ENCODE data around the gene NPPA.
A peak's percentile ranks its signal among the peaks of the same experiment; 100 is the strongest.

The NPPA gene

GRCh38 chr1:11858968-11859871 lies 11.6 kb upstream of the NPPA start:
- H3K36me3 ChIP-seq, result no peaks in the 10 kb centered on the region
- H3K4me3 ChIP-seq (ENCODE audit: low read depth, low read length), result no peak overlapping the region
- H3K27me3 ChIP-seq (ENCODE audit: insufficient read depth, low read depth, severe bottlenecking), result no peaks in the 10 kb centered on the region
- no peaks in the 10 kb centered on the region for H3K9me3 ChIP-seq (ENCODE audit: severe bottlenecking)
- peak overlapping the region; percentile 72 for H3K27ac ChIP-seq
- TF ChIP-seq CTCF (IDR thresholded peaks at IDR 0.05; ENCODE audit: low read depth, low read length), result no peak
- no peak for DNase-seq

GRCh38 chr1:11858613-11858967 lies 11.0 kb upstream of the NPPA start, which contains the start of gene NPPB:
NPPB (minus strand) TSS chr1:11858945; CDS start chr1:11858833, 112 bp downstream.
- no peaks in the 10 kb centered on the region for H3K36me3 ChIP-seq
- H3K4me3 ChIP-seq (ENCODE audit: low read depth, low read length), result no peak within 1 kb of the TSS
- no peaks in the 10 kb centered on the region for H3K9me3 ChIP-seq (ENCODE audit: severe bottlenecking)
- DNase-seq, result no peak
- H3K27ac ChIP-seq, result peak within 1 kb of the TSS; percentile 72
- TF ChIP-seq CTCF (IDR thresholded peaks at IDR 0.05; ENCODE audit: low read depth, low read length), result no peak
- no peaks in the 10 kb centered on the region for H3K27me3 ChIP-seq (ENCODE audit: insufficient read depth, low read depth, severe bottlenecking)

DNA sequence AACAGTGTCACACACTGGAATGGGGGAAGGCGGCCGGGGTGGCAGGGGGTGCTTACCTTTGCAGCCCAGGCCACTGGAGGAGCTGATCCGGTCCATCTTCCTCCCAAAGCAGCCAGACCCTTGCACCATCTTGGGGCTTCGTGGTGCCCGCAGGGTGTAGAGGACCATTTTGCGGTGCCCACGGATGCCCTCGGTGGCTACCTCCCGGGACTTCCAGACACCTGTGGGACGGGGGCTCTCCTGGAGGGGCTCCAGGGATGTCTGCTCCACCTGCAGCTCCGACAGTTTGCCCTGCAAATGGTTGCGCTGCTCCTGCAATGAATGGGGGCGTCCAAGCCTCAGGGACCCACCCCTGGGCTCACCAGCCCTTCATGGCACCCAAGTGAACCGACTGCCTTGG lies 10.6 kb upstream of the NPPA start:
- no peaks in the 10 kb centered on the region for H3K27me3 ChIP-seq (ENCODE audit: insufficient read depth, low read depth, severe bottlenecking)
- no peaks in the 10 kb centered on the region for H3K36me3 ChIP-seq
- H3K27ac ChIP-seq, result no peak overlapping the region
- DNase-seq, result no peak
- H3K9me3 ChIP-seq (ENCODE audit: severe bottlenecking), result no peaks in the 10 kb centered on the region
- no peak for TF ChIP-seq CTCF (IDR thresholded peaks at IDR 0.05; ENCODE audit: low read depth, low read length)
- H3K4me3 ChIP-seq (ENCODE audit: low read depth, low read length), result no peak overlapping the region

DNA sequence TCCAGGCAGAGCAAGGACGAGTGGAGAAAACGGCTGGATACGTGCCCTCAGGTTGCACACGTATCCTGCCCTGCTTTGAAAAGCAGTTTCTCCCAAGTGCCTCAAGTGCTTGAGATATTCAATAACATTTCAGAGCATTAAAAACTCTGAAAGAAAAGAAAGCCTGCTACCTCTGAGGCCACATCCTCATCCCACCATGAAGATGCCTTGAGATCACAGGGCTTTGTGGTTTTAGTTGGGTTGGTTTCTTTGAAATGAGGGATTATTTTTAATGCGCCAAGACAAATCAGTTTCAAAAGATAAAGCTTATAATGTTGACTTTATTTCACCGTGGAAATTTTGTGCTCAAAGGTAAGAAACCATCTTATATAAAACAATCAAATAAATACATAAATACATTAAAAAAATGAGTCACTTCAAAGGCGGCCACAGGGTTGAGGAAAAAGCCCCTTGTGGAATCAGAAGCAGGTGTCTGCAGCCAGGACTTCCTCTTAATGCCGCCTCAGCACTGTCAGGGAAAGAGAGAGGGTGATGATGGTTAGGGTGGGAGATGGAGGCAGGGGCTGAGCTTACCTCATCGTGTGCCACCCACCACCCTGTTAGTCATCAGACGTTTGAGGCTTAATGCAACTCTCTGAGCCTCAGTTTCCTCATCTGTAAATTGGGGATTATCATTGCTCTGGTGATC lies 9.7 kb upstream of the NPPA start:
- DNase-seq, result no peak
- TF ChIP-seq CTCF (IDR thresholded peaks at IDR 0.05; ENCODE audit: low read depth, low read length), result no peak
- H3K36me3 ChIP-seq, result no peaks in the 10 kb centered on the region
- H3K4me3 ChIP-seq (ENCODE audit: low read depth, low read length), result no peak overlapping the region
- H3K9me3 ChIP-seq (ENCODE audit: severe bottlenecking), result no peaks in the 10 kb centered on the region
- no peak overlapping the region for H3K27ac ChIP-seq
- no peaks in the 10 kb centered on the region for H3K27me3 ChIP-seq (ENCODE audit: insufficient read depth, low read depth, severe bottlenecking)

GRCh38 chr1:11856698-11857097 lies 9.1 kb upstream of the NPPA start:
- Histone ChIP-seq H3K9me3 (ENCODE audit: severe bottlenecking) (no peaks in the 10 kb centered on the region), H3K27ac (no peak overlapping the region), H3K36me3 (no peaks in the 10 kb centered on the region), H3K4me3 (ENCODE audit: low read depth, low read length) (no peak overlapping the region), H3K27me3 (ENCODE audit: insufficient read depth, low read depth, severe bottlenecking) (no peaks in the 10 kb centered on the region)
- no peak for DNase-seq
- TF ChIP-seq CTCF (IDR thresholded peaks at IDR 0.05; ENCODE audit: low read depth, low read length), result no peak

All from WERI-Rb-1 (cell line).